A172 (cell line): Measurements from ENCODE around the gene RYR3. TPM values are rescaled to one million over a fixed set of nuclear protein-coding genes. Genes with fewer than 3 reads are reported as not detected.
A peak's percentile ranks its signal among the peaks of the same experiment; 100 is the strongest.
"Not testable (repeated sequence)": the region's sequence is repeated elsewhere in the genome, so short reads cannot be mapped to it uniquely, and the experiment has no call there.

Experiments
- DNase-seq: peaks from one replicate; pipeline ENCODE4 v3.0.0-alpha.2; 2015; ENCODE audit warnings: low spot score
- total RNA-seq: library from RNA; depleted of rRNA; stranded (reverse); fragments of >200 nt; shearing (Covaris generic); gene quantifications from 2 replicates; pipeline ENCODE4 v1.2.3, GENCODE V29; 2014

Gene RYR3
- total RNA-seq, 1 experiment from 2014 or later: not detected

- not testable (repeated sequence) for DNase-seq
These were observed 267.1 kb downstream of the RYR3 start for GRCh38 chr15:33577911-33578310.

GRCh38 chr15:33580526-33580925, 269.8 kb downstream of the RYR3 start:
- DNase-seq: peak; percentile 22

GRCh38 chr15:33581032-33581431, 270.3 kb downstream of the RYR3 start:
- DNase-seq: peak; percentile 58

- DNase-seq: peak; percentile 62
These were observed 274.0 kb downstream of the RYR3 start for GRCh38 chr15:33584797-33585196.

- DNase-seq: no peak
These were observed 276.3 kb downstream of the RYR3 start for GRCh38 chr15:33586786-33587697.

- peak; percentile 30 for DNase-seq
These were observed 277.0 kb downstream of the RYR3 start for GRCh38 chr15:33587773-33588172.

- no peak for DNase-seq
These were observed 282.1 kb downstream of the RYR3 start for GRCh38 chr15:33592864-33593263.

- DNase-seq: not testable (repeated sequence)
These were observed 287.6 kb downstream of the RYR3 start for GRCh38 chr15:33598382-33598781.

GRCh38 chr15:33600212-33600611, 289.4 kb downstream of the RYR3 start:
- DNase-seq: no peak

- no peak for DNase-seq
These were observed 290.7 kb downstream of the RYR3 start for GRCh38 chr15:33601461-33601860.

GRCh38 chr15:33608714-33609113, 297.9 kb downstream of the RYR3 start:
- no peak for DNase-seq

- no peak for DNase-seq
These were observed 302.0 kb downstream of the RYR3 start for GRCh38 chr15:33612721-33613304.

- no peak for DNase-seq
These were observed 305.7 kb downstream of the RYR3 start for GRCh38 chr15:33616475-33616874.

- no peak for DNase-seq
These were observed 307.6 kb downstream of the RYR3 start for GRCh38 chr15:33618350-33618749.

- DNase-seq: no peak
These were observed 310.4 kb downstream of the RYR3 start for GRCh38 chr15:33621141-33621540.

GRCh38 chr15:33623010-33623409, 312.2 kb downstream of the RYR3 start:
- DNase-seq: no peak

GRCh38 chr15:33624439-33624838, 313.7 kb downstream of the RYR3 start:
- no peak for DNase-seq

GRCh38 chr15:33629647-33630046, 318.9 kb downstream of the RYR3 start:
- no peak for DNase-seq

- no peak for DNase-seq
These were observed 325.5 kb downstream of the RYR3 start for GRCh38 chr15:33636234-33636633.

GRCh38 chr15:33636958-33637357, 326.2 kb downstream of the RYR3 start:
- no peak for DNase-seq

- DNase-seq: no peak
These were observed 327.7 kb downstream of the RYR3 start for GRCh38 chr15:33638453-33638852.

GRCh38 chr15:33639051-33639450, 328.3 kb downstream of the RYR3 start:
- no peak for DNase-seq

GRCh38 chr15:33639456-33639855, 328.7 kb downstream of the RYR3 start:
- no peak for DNase-seq
